Ramos (cell line): ENCODE results near the gene PPP1R13B.

ENCODE experiments used
- in situ Hi-C: fragments of 300-500 bp; cut with MboI; formaldehyde crosslinking; loops from one replicate; pipeline ENCODE4 v1.14.3; 2022; ENCODE audit warnings: low sequenced_read_pairs; ENCODE audit not compliant: unreplicated experiment

Gene PPP1R13B

GRCh38 chr14:103836976-103837725, 10.2 kb downstream of the PPP1R13B start:
- in situ Hi-C loops: no loop called here

- in situ Hi-C loops: no loop called here
Observed at GRCh38 chr14:103834956-103835355, 12.4 kb downstream of the PPP1R13B start.

GRCh38 chr14:103833711-103834110, 13.7 kb downstream of the PPP1R13B start:
- in situ Hi-C loops: no loop called here

GRCh38 chr14:103832046-103832445, 15.3 kb downstream of the PPP1R13B start:
- in situ Hi-C loops: no loop called here

- in situ Hi-C loops: no loop called here
Observed at GRCh38 chr14:103830511-103831270, 16.7 kb downstream of the PPP1R13B start.

- in situ Hi-C loops: no loop called here
Observed at GRCh38 chr14:103828315-103828967, 18.9 kb downstream of the PPP1R13B start.

- in situ Hi-C loops: no loop called here
Observed at GRCh38 chr14:103825101-103825500, 22.3 kb downstream of the PPP1R13B start.

GRCh38 chr14:103820908-103821307, 26.5 kb downstream of the PPP1R13B start:
- in situ Hi-C loops: no loop called here

- in situ Hi-C loops: no loop called here
Observed at GRCh38 chr14:103820382-103820781, 27.0 kb downstream of the PPP1R13B start.

- in situ Hi-C loops: no loop called here
Observed at GRCh38 chr14:103819503-103820307, 27.7 kb downstream of the PPP1R13B start.

GRCh38 chr14:103818870-103819269, 28.5 kb downstream of the PPP1R13B start:
- in situ Hi-C loops: no loop called here

GRCh38 chr14:103818422-103818821, 29.0 kb downstream of the PPP1R13B start:
- in situ Hi-C loops: no loop called here

GRCh38 chr14:103817595-103817994, 29.8 kb downstream of the PPP1R13B start:
- in situ Hi-C loops: no loop called here

GRCh38 chr14:103816991-103817390, 30.4 kb downstream of the PPP1R13B start:
- in situ Hi-C loops: no loop called here

- in situ Hi-C loops: no loop called here
Observed at GRCh38 chr14:103815253-103815652, 32.1 kb downstream of the PPP1R13B start.

GRCh38 chr14:103811189-103811588, 36.2 kb downstream of the PPP1R13B start:
- in situ Hi-C loops: no loop called here

GRCh38 chr14:103808403-103809001, 38.9 kb downstream of the PPP1R13B start:
- in situ Hi-C loops: loop anchor here (10.0 kb wide), 1 partner anchor 106 kb away; no protein-coding TSS in a partner anchor

GRCh38 chr14:103806805-103807204, 40.6 kb downstream of the PPP1R13B start:
- in situ Hi-C loops: loop anchor here (10.0 kb wide), 1 partner anchor 108 kb away; no protein-coding TSS in a partner anchor

- in situ Hi-C loops: loop anchor here (10.0 kb wide), 1 partner anchor 109 kb away; no protein-coding TSS in a partner anchor
Observed at GRCh38 chr14:103805708-103806107, 41.7 kb downstream of the PPP1R13B start.

GRCh38 chr14:103803661-103804060, 43.7 kb downstream of the PPP1R13B start:
- in situ Hi-C loops: loop anchor here (10.0 kb wide), 1 partner anchor 111 kb away; no protein-coding TSS in a partner anchor
